WTC11 (cell line): ENCODE results near the gene DCLK1.

ENCODE experiments used
- ZBTB21 ChIP-seq: sonication (generic); formaldehyde crosslinking; IDR thresholded peaks from 2 replicates; pipeline ENCODE4 v1.8.1; 2023; ENCODE audit warnings: mild to moderate bottlenecking, missing genetic modification reagents, borderline replicate concordance
- TF ChIP-seq, protein P1 (sequence below): sonication (generic); formaldehyde crosslinking; IDR thresholded peaks from 2 replicates; pipeline ENCODE4 v1.8.0; 2022; ENCODE audit warnings: mild to moderate bottlenecking, missing genetic modification reagents

DNA sequence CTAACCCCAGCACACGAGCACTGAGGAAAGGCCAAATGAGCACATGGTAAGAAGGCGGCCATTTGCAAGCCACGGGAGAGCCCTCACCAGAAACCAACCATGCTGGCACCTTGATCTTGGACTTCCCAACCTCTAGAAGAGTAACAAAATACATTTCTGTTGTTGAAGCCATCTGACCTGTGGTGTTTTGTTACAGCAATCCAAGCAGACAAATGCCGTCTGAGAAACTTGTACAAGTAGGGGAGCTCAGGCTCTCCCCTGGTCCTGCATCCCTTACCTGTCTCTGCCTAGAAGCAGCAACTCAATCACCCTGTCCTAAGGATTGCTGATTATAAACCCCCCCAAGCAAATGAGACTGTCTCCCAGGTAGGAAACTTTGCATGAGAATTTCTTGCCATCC, 399.7 kb downstream of the DCLK1 start:
- TF ChIP-seq ZBTB21: no peak
- TF ChIP-seq, protein P1, sequence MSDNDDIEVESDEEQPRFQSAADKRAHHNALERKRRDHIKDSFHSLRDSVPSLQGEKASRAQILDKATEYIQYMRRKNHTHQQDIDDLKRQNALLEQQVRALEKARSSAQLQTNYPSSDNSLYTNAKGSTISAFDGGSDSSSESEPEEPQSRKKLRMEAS (CRISPR knock-in tag): no peak
